Rectal smooth muscle tissue (tissue), 1 donor: Measurements from ENCODE around the gene ELMO1.
"Not testable (repeated sequence)": the region's sequence is repeated elsewhere in the genome, so short reads cannot be mapped to it uniquely, and the experiment has no call there.

ENCODE experiments used
- H3K27ac ChIP-seq: one replicate; pipeline ENCODE4 v1.7.0; 2013; ENCODE audit warnings: low read depth, low read length, inconsistent platforms
- H3K27me3 ChIP-seq: one replicate; pipeline ENCODE4 v1.7.0; 2013; ENCODE audit warnings: low read length; ENCODE audit not compliant: control insufficient read depth, insufficient read depth
- H3K36me3 ChIP-seq: one replicate; pipeline ENCODE4 v1.7.0; 2013; ENCODE audit warnings: low read length; ENCODE audit not compliant: control insufficient read depth, insufficient read depth
- H3K4me1 ChIP-seq: one replicate; pipeline ENCODE4 v1.7.0; 2013; ENCODE audit warnings: low read length; ENCODE audit not compliant: control insufficient read depth, insufficient read depth
- H3K4me3 ChIP-seq: one replicate; pipeline ENCODE4 v1.7.0; 2013; ENCODE audit warnings: low read length
- H3K9ac ChIP-seq: one replicate; pipeline ENCODE4 v1.7.0; 2013; ENCODE audit warnings: low read length

ELMO1 gene

GRCh38 chr7:37142958-37143357 is 305.7 kb downstream of the ELMO1 start:
- H3K4me1 ChIP-seq, result no peaks in the 10 kb centered on the region
- H3K9ac ChIP-seq, result no peak overlapping the region
- no peaks in the 10 kb centered on the region for H3K27me3 ChIP-seq
- no peak overlapping the region for H3K27ac ChIP-seq
- H3K36me3 ChIP-seq, result no peaks in the 10 kb centered on the region
- no peak overlapping the region for H3K4me3 ChIP-seq

DNA sequence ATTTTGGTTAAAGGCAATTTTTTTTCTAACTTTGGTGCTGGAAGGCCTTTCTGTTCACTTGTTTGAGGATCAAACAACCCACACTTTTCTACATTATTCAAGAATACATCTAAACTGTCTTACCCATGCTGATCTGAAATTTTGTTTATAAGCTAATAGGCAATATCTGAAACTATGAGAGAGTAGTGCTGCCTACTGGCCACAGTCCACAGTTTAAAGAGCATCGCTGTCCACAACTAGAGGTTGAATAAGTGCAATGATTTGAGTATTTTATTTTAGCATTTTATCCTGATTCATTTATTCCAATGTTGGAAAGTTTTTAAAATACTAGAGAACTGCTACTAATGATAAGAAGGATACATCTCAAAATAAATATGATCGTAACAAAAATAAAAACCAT is 306.9 kb downstream of the ELMO1 start:
- H3K27me3 ChIP-seq, result no peaks in the 10 kb centered on the region
- H3K4me3 ChIP-seq, result no peak overlapping the region
- no peaks in the 10 kb centered on the region for H3K4me1 ChIP-seq
- H3K27ac ChIP-seq, result no peak overlapping the region
- no peak overlapping the region for H3K9ac ChIP-seq
- no peaks in the 10 kb centered on the region for H3K36me3 ChIP-seq

GRCh38 chr7:37133902-37134301 is 314.8 kb downstream of the ELMO1 start:
- H3K4me3 ChIP-seq, H3K9ac ChIP-seq, H3K4me1 ChIP-seq, H3K36me3 ChIP-seq, H3K27me3 ChIP-seq, H3K27ac ChIP-seq: not testable (repeated sequence)

DNA sequence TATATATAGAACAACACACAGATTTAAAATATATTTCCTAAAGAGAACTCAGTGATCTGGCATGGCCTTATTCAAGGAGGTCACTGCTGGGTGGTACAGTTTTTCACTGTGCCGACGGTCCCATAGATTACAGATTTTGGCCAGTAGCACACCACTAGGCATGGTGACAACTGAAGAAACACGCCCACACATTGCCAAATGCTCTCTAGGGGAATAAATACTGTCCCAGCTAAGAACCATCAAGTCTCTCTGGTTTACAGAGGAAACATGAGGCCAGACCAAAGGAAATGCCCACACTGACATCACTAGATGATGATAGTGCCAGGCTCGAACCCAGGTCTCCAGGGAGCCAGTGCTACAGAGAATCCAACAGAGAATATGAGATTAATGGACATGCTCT is 316.8 kb downstream of the ELMO1 start:
- no peak overlapping the region for H3K27ac ChIP-seq
- no peak overlapping the region for H3K9ac ChIP-seq
- no peaks in the 10 kb centered on the region for H3K36me3 ChIP-seq
- no peaks in the 10 kb centered on the region for H3K4me1 ChIP-seq
- H3K4me3 ChIP-seq, result no peak overlapping the region
- no peaks in the 10 kb centered on the region for H3K27me3 ChIP-seq

GRCh38 chr7:37129035-37129425 is 319.6 kb downstream of the ELMO1 start:
- Histone ChIP-seq H3K9ac (no peak overlapping the region), H3K27ac (no peak overlapping the region), H3K4me3 (no peak overlapping the region), H3K27me3 (no peaks in the 10 kb centered on the region), H3K36me3 (no peaks in the 10 kb centered on the region), H3K4me1 (no peaks in the 10 kb centered on the region)

DNA sequence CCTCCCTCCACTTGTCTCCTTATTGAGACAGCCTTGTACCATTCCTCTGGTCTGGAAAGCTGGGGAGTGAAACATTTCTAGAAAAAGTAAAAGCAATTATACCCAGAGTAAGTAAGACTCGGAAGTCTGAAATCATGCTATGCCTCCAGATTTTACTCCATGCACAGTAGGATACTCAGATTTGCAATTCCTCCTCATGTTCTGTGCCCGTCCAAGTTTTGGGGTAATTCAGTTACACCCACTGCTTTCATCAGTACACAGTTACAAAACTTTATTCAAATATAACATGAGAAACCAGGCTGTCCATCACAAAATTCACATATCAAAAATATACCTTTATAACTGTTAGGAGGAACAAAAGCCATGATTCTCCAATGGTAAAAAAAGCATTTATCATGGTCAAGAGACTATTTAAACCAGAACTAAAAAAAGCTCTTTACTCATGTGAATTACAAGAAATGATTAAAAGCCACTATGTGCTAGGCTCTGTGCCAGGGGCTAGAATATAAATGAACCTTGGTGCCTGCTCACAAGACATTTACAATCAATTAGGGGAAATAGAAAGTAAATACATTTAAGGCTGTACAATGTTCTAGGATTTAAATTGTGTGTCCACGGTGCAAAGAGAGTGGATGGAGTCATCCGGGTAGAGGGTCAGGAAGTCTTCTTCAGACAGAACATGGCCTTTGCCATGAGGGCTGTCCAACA is 320.2 kb downstream of the ELMO1 start:
- Histone ChIP-seq H3K4me3 (no peak overlapping the region), H3K27me3 (no peaks in the 10 kb centered on the region), H3K4me1 (no peaks in the 10 kb centered on the region), H3K9ac (no peak overlapping the region), H3K36me3 (no peaks in the 10 kb centered on the region), H3K27ac (no peak overlapping the region)

DNA sequence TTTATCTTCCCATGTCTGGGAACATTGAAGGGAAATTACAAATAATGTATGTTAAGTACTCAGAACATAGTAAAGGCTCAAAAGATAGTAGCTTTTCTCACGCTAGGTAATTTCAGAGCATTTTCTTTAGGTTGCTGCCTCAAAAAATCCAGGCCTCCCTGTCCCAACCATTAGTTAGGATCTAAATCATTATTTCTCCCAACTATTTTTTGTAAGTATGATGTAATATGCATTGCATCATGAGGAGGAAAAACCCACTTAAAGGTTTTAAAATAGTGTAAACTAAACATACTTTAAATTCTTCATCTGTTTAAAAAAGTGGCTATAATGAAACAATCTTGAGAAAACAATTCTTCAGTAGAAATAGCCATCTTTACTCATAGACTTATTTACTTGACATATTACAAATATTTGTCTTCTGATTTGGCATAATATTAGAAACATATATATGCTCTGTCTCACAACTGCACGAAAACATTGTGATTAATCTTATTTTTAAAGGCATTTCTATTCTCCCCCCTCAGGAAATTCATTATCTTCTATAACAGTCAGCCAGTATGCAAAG is 329.3 kb downstream of the ELMO1 start:
- H3K36me3 ChIP-seq, result no peaks in the 10 kb centered on the region
- H3K27ac ChIP-seq, result no peak overlapping the region
- H3K27me3 ChIP-seq, result no peaks in the 10 kb centered on the region
- no peak overlapping the region for H3K9ac ChIP-seq
- H3K4me1 ChIP-seq, result no peaks in the 10 kb centered on the region
- H3K4me3 ChIP-seq, result no peak overlapping the region

GRCh38 chr7:37118004-37118403 is 330.7 kb downstream of the ELMO1 start:
- no peak overlapping the region for H3K9ac ChIP-seq

DNA sequence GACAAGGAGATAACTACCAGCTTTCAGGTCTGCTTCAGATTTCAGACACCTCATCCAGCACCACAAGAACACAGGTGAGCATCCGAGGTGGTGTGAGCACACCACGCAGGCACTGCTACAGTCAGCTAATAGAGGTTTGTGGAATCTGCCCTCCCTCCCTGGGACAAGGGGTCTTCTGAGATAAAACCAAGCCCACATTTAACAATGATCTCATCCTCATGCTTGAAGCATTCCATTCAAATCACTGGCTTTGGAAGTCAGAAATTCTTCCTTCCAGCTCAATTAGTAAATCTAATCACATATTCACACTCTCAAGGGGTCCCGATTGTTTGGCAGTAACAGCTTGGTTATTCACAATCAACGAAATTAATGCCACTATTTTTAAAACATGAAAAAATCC is 331.4 kb downstream of the ELMO1 start:
- Histone ChIP-seq H3K36me3 (no peaks in the 10 kb centered on the region), H3K4me3 (no peak overlapping the region), H3K27me3 (no peaks in the 10 kb centered on the region), H3K27ac (no peak overlapping the region), H3K9ac (no peak overlapping the region), H3K4me1 (no peaks in the 10 kb centered on the region)

More at GRCh38 chr7:37118004-37118403, 330.7 kb downstream of the ELMO1 start:
- no peaks in the 10 kb centered on the region for H3K4me1 ChIP-seq
- H3K27ac ChIP-seq, result no peak overlapping the region
- H3K36me3 ChIP-seq, result no peaks in the 10 kb centered on the region
- H3K4me3 ChIP-seq, result no peak overlapping the region
- no peaks in the 10 kb centered on the region for H3K27me3 ChIP-seq

- Histone ChIP-seq H3K27me3 (no peaks in the 10 kb centered on the region), H3K36me3 (no peaks in the 10 kb centered on the region)
Observed at GRCh38 chr7:37116093-37116701, 332.5 kb downstream of the ELMO1 start.

DNA sequence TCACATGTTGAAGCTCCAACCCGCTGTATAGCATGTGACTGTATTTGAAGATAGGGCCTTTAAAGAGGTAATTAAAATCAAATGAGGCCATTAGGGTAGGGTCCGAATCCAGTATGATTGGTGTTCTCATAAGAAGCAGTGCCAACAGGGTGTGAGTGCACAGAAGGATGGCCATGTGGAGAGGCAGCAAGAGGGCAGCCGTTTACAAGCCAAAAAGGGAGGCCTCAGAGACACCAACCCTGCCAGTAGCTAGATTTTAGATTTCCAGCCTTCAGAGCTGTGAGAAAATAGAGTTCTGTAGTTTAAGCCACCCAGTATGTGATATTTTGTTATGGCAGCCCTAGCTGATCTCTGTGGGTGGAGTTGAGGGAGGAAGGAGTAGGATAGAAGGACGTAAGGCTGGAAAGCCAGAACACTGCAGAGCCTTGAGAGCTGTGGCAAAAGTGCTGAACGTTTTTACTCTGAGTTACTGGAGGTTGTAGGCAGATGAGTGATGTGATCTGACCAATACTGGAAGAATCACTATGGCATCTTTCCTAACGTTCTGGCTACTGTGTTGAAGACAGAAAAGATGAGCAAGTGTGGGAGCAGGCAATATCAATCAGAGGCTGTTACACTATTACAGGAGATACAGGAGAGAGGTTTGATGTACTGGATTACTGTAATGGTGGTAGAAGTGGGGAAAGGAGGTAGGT is 334.9 kb downstream of the ELMO1 start:
- Histone ChIP-seq H3K4me3 (no peak overlapping the region), H3K27me3 (no peaks in the 10 kb centered on the region), H3K36me3 (no peaks in the 10 kb centered on the region), H3K4me1 (peaks cover 3% of the 10 kb centered on the region), H3K27ac (no peak overlapping the region), H3K9ac (no peak overlapping the region)

More at GRCh38 chr7:37116093-37116701, 332.5 kb downstream of the ELMO1 start:
- H3K9ac ChIP-seq, result no peak overlapping the region
- H3K4me1 ChIP-seq, result no peaks in the 10 kb centered on the region
- no peak overlapping the region for H3K27ac ChIP-seq
- H3K4me3 ChIP-seq, result no peak overlapping the region

GRCh38 chr7:37112876-37113275 is 335.8 kb downstream of the ELMO1 start:
- Histone ChIP-seq H3K9ac (no peak overlapping the region), H3K4me1 (peaks cover 3% of the 10 kb centered on the region), H3K4me3 (no peak overlapping the region), H3K27me3 (no peaks in the 10 kb centered on the region), H3K27ac (no peak overlapping the region), H3K36me3 (no peaks in the 10 kb centered on the region)
